HFFc6 (cell line): ENCODE results near the gene RDX. TPM values are rescaled to one million over a fixed set of nuclear protein-coding genes. Genes with fewer than 3 reads are reported as not detected.

Experiments
- DNase-seq: peaks from one replicate; pipeline ENCODE4 v3.0.0-alpha.2; 2018
- H3K27ac Mint-ChIP-seq: 2 replicates; pipeline ENCODE4 v1.8.0; 2020; ENCODE audit warnings: mild to moderate bottlenecking, mixed read lengths
- H3K27me3 Mint-ChIP-seq: 2 replicates; pipeline ENCODE4 v1.8.0; 2021; ENCODE audit warnings: mild to moderate bottlenecking, moderate library complexity, mixed read lengths; ENCODE audit not compliant: insufficient read depth
- H3K36me3 Mint-ChIP-seq: 2 replicates; pipeline ENCODE4 v1.8.0; 2021; ENCODE audit warnings: low read depth, mixed read lengths
- H3K4me1 Mint-ChIP-seq: 2 replicates; pipeline ENCODE4 v1.8.0; 2020; ENCODE audit warnings: low read depth, mixed read lengths
- H3K4me3 Mint-ChIP-seq: 2 replicates; pipeline ENCODE4 v1.8.0; 2020; ENCODE audit warnings: mild to moderate bottlenecking, moderate library complexity, mixed read lengths
- H3K9me3 Mint-ChIP-seq: 2 replicates; pipeline ENCODE4 v1.8.0; 2020; ENCODE audit warnings: mild to moderate bottlenecking, mixed read lengths
- total RNA-seq, 6 experiments: library from RNA; stranded (reverse); fragmentation: NEBNext Ultra II Directional; extraction: Animal tissue kit (Norgen Biotek cat#: 25700); gene quantifications; 2 replicates in 1 of 6; 3 replicates in 5 of 6; pipeline ENCODE4 v1.2.3, GENCODE V29; 2021
- TF ChIP-seq, protein P1 (sequence below): fragments of 200-600 bp; sonication (generic); IDR thresholded peaks from 2 replicates; pipeline ENCODE4 v1.5.0; 2021; ENCODE audit warnings: antibody characterized with exemption, mild to moderate bottlenecking

The RDX gene
- total RNA-seq, 6 experiments from 2014 or later: 105 to 131 (median 112) TPM

DNA sequence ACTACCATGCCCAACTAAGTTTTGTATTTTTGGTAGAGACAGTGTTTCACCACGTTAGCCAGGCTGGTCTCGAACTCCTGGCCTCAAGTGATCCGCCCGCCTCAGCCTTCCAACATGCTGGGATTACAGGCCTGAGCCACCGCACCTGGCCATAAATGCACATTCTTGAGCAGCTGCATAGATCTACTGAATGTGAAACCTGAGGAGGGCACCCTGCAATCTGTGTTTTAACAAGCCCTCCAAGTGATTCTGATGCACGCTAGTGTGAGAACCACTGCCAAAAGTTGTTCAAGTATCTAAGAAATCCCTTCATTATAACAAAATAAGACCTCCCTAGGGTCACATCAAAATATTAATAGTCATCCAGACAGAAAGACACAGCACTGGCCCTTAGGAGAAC is 89.3 kb downstream of the RDX start:
- Mint-ChIP-seq H3K9me3 (no peaks in the 10 kb centered on the region), H3K36me3 (no peaks in the 10 kb centered on the region), H3K27ac (no peak overlapping the region), H3K4me3 (no peak overlapping the region), H3K27me3 (no peaks in the 10 kb centered on the region; the same call in 1 of the 2 replicates), H3K4me1 (no peaks in the 10 kb centered on the region)
- TF ChIP-seq, protein P1, sequence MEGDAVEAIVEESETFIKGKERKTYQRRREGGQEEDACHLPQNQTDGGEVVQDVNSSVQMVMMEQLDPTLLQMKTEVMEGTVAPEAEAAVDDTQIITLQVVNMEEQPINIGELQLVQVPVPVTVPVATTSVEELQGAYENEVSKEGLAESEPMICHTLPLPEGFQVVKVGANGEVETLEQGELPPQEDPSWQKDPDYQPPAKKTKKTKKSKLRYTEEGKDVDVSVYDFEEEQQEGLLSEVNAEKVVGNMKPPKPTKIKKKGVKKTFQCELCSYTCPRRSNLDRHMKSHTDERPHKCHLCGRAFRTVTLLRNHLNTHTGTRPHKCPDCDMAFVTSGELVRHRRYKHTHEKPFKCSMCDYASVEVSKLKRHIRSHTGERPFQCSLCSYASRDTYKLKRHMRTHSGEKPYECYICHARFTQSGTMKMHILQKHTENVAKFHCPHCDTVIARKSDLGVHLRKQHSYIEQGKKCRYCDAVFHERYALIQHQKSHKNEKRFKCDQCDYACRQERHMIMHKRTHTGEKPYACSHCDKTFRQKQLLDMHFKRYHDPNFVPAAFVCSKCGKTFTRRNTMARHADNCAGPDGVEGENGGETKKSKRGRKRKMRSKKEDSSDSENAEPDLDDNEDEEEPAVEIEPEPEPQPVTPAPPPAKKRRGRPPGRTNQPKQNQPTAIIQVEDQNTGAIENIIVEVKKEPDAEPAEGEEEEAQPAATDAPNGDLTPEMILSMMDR: no peak
- no peak for DNase-seq

- Mint-ChIP-seq H3K4me3 (no peak overlapping the region), H3K9me3 (no peaks in the 10 kb centered on the region), H3K4me1 (peaks cover 37% of the 10 kb centered on the region), H3K27me3 (peaks cover 2% of the 10 kb centered on the region; the same call in 1 of the 2 replicates), H3K36me3 (no peaks in the 10 kb centered on the region), H3K27ac (no peak overlapping the region)
- TF ChIP-seq, protein P1: no peak
- DNase-seq: no peak
Measured at GRCh38 chr11:110200836-110201235, 95.6 kb downstream of the RDX start.

- no peak for DNase-seq
- Mint-ChIP-seq H3K4me1 (peaks cover 43% of the 10 kb centered on the region), H3K27me3 (peaks cover 3% of the 10 kb centered on the region), H3K4me3 (no peak overlapping the region), H3K27ac (no peak overlapping the region), H3K9me3 (no peaks in the 10 kb centered on the region), H3K36me3 (no peaks in the 10 kb centered on the region)
- TF ChIP-seq, protein P1: no peak
Measured at GRCh38 chr11:110200241-110200640, 96.2 kb downstream of the RDX start.

DNA sequence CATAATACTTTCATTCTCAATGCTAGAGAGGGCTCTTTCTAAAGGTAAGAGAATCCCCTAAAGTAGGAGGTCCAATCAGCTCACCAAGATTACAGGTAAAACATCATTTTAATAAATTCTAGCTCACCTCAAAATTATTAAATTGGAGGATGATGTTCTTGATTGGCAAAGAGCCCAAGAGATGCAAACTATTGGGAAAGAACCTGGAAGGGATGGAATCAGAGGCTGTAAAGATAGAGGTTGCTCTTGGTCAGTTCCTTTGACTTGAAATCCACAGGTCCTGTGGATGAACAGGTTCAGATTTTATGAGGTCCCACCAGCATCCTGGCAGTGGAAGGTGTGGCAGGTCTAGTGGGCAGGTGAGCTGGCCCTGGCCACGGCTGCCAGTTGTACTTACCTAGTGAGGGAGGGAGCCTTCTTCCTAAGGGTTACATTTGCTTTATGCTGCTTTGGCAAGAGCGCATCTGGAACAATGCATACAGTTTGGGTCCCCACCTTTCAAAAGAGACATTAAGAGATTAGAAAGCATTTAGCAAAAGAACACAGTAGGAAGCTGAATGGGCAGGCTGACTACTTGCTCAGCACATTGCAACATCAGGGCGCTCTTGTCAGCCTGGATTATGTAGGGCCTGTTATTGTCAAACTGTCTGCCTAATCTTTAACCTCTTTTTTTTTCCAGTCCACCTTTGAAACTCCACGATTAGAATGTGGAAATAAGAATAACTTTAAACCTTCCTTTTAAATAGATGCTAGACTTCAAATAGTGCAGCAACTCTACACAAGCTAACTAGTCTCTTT is 97.0 kb downstream of the RDX start:
- H3K9me3 Mint-ChIP-seq: no peaks in the 10 kb centered on the region
- TF ChIP-seq, protein P1: no peak
- H3K27me3 Mint-ChIP-seq: peaks cover 4% of the 10 kb centered on the region
- H3K4me1 Mint-ChIP-seq: peaks cover 52% of the 10 kb centered on the region
- H3K36me3 Mint-ChIP-seq: no peaks in the 10 kb centered on the region
- H3K4me3 Mint-ChIP-seq: no peak overlapping the region
- no peak for DNase-seq
- H3K27ac Mint-ChIP-seq: no peak overlapping the region

DNA sequence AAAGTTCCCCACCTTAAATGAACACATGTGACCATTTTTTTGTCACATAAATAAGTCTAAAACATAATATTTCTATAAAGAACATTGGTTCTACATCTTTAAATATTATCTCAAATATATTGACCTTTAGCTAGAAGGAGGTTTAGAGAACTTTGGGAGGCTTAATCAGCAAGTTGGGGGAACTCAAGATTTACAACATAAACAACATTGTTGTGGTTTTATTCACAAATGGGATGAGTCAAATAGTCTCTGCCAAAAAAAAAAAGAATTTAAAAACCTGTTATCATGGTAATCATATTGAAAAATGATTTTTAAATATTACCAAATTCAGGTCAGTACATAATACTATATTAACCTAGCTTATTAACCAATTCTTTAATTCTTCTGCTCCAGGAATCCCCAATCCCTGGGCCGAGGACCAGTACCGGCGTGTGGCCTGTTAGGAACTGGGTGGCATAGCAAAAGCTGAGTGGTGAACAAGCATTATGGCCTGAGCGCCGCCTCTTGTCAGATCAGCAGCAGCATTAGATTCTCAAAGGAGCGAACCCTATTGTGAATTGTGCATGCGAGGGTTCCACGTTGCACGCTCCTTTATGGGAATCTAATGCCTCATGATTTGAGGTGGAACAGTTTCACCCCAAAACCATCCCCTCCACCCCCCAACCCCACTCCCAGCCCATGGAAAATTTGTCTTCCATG is 98.2 kb downstream of the RDX start:
- H3K4me3 Mint-ChIP-seq: no peak overlapping the region
- TF ChIP-seq, protein P1: no peak
- no peak for DNase-seq
- no peaks in the 10 kb centered on the region for H3K36me3 Mint-ChIP-seq
- peaks cover 5% of the 10 kb centered on the region for H3K27me3 Mint-ChIP-seq
- no peaks in the 10 kb centered on the region for H3K9me3 Mint-ChIP-seq
- no peak overlapping the region for H3K27ac Mint-ChIP-seq
- H3K4me1 Mint-ChIP-seq: peaks cover 64% of the 10 kb centered on the region
